Panc1 (cell line): ENCODE results near the gene NMRK2. TPM values are rescaled to one million over a fixed set of nuclear protein-coding genes. Genes with fewer than 3 reads are reported as not detected.

ENCODE experiments used
- ATAC-seq: fragments of 200-7000 bp; cut with Tn5 transposase; 2 replicates; pipeline ENCODE4 v1.9.1; 2020; ENCODE audit warnings: mild to moderate bottlenecking, moderate library complexity
- BruUV-seq: library from RNA; stranded (reverse); fragments of 400-500 nt; replicated peaks from 2 replicates; lab custom pipeline; 2021; lab: Mats Ljungman, UMichigan
- CTCF ChIA-PET: fragments of 300-600 bp; sonication (Branson Sonifier 250); formaldehyde crosslinking; loops from one replicate; lab custom pipeline; 2022; ENCODE audit warnings: antibody characterized with exemption; lab: Charles Lee
- POLR2A ChIA-PET: fragments of 300-600 bp; sonication (Branson Sonifier 250); formaldehyde crosslinking; loops from one replicate; lab custom pipeline; 2022; ENCODE audit warnings: antibody characterized with exemption; lab: Charles Lee
- DNase-seq: peaks from one replicate; pipeline ENCODE4 v3.0.0-alpha.2; 2010; ENCODE audit warnings: low read depth, low spot score
- H3K27ac ChIP-seq: 2 replicates; pipeline ENCODE4 v1.5.1; 2011; ENCODE audit warnings: mild to moderate bottlenecking, low read length, inconsistent platforms
- H3K27me3 ChIP-seq: fragments of 200-500 bp; sonication (Bioruptor generic); 2 replicates; pipeline ENCODE4 v1.6.0; 2014; ENCODE audit warnings: low read length, inconsistent platforms; ENCODE audit not compliant: control insufficient read depth, insufficient read depth
- H3K36me3 ChIP-seq: fragments of 200-500 bp; sonication (Bioruptor generic); 2 replicates; pipeline ENCODE4 v1.5.1; 2014; ENCODE audit warnings: inconsistent platforms, mild to moderate bottlenecking, low read length, moderate library complexity; ENCODE audit not compliant: control insufficient read depth, insufficient read depth
- H3K4me1 ChIP-seq: 2 replicates; pipeline ENCODE4 v1.5.1; 2011; ENCODE audit warnings: inconsistent platforms, mild to moderate bottlenecking, low read length, moderate library complexity; ENCODE audit not compliant: control insufficient read depth, insufficient read depth
- H3K4me3 ChIP-seq, 2 experiments: 2 replicates each; pipeline ENCODE4 v1.5.1; 2011 to 2012; ENCODE audit warnings: low read depth in 2 of 2, low read length in 2 of 2, mild to moderate bottlenecking in 2 of 2, inconsistent platforms in 1 of 2, moderate library complexity in 1 of 2
- H3K9me3 ChIP-seq: fragments of 200-500 bp; sonication (Bioruptor generic); 2 replicates; pipeline ENCODE4 v1.5.1; 2014; ENCODE audit warnings: low read depth, mild to moderate bottlenecking, inconsistent platforms, low read length, moderate library complexity; ENCODE audit not compliant: control insufficient read depth, insufficient read depth
- CTCF ChIP-seq: fragments of 450-650 bp; IDR thresholded peaks from 2 replicates; pipeline ENCODE4 v1.5.1; 2017; ENCODE audit warnings: mild to moderate bottlenecking
- POLR2AphosphoS5 ChIP-seq: IDR thresholded peaks from 2 replicates; pipeline ENCODE4 v1.6.1; 2012; ENCODE audit warnings: mild to moderate bottlenecking, low read depth, low read length, moderate library complexity
- REST ChIP-seq, 2 experiments: IDR thresholded peaks; 2 replicates each; pipeline ENCODE4 v1.6.1; 2011 to 2012; ENCODE audit warnings: low read depth in 2 of 2, control low read depth in 1 of 2, low read length in 1 of 2, mild to moderate bottlenecking in 1 of 2, moderate library complexity in 1 of 2; ENCODE audit not compliant: insufficient read depth in 1 of 2
- SIN3A ChIP-seq: IDR thresholded peaks from 2 replicates; pipeline ENCODE4 v1.6.1; 2012; ENCODE audit warnings: low read depth, mild to moderate bottlenecking, low read length, moderate library complexity, borderline replicate concordance; ENCODE audit not compliant: insufficient read depth
- TCF7L2 ChIP-seq: IDR thresholded peaks from 2 replicates; pipeline ENCODE4 v1.6.1; 2011; ENCODE audit warnings: mild to moderate bottlenecking, low read depth, low read length, inconsistent platforms
- in situ Hi-C: cut with HindIII; loops from 2 replicates; pipeline ENCODE4 v1.10.0; 2016; ENCODE audit warnings: low sequenced_read_pairs, low pct_unique_long_range_greater_than_20kb
- intact Hi-C: fragments of 100-400 bp; cut with micrococcal nuclease; formaldehyde crosslinking; loops from one replicate; pipeline ENCODE4 v1.10.0; 2022; ENCODE audit not compliant: unreplicated experiment
- total RNA-seq: library from RNA; stranded (reverse); gene quantifications from one replicate; pipeline ENCODE4 v1.2.1, GENCODE V29; 2021; ENCODE audit not compliant: unreplicated experiment

NMRK2 gene
- total RNA-seq, 1 experiment from 2014 or later, result 0.21 TPM

DNA sequence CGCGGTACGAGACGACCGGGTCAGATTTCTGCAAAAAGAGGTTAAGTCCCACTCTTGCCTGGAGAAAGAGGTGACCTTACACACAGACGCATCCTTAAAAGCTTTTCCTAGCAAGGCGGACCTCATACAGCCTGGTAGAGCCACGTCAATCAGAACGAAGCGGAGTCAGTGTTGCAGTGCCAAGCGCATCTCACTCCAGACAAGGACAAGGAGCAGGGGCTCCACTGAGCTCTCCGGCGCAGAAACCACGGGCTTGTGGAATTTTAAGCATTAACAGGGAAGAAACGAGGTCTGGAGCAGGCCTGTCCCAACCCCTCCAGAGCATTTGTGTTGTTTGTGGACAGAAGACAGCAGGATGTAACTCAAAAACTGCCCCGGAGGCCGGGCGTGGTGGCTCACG is 45.3 kb downstream of the NMRK2 start:
- intact Hi-C loops (no loop called here), in situ Hi-C loops (no loop called here)
- no TSS peak for BruUV-seq
- no peaks in the 10 kb centered on the region; the same call in none of the 2 replicates for H3K4me1 ChIP-seq
- H3K27ac ChIP-seq, result no peak overlapping the region
- DNase-seq, result no peak
- no peak for ATAC-seq
- CTCF ChIA-PET, result no interaction called here
- H3K27me3 ChIP-seq, result no peaks in the 10 kb centered on the region
- no peaks in the 10 kb centered on the region for H3K9me3 ChIP-seq
- H3K4me3 ChIP-seq, result no peak overlapping the region
- POLR2A ChIA-PET, result no interaction called here
- peaks cover 31% of the 10 kb centered on the region for H3K36me3 ChIP-seq
- no peak for TF ChIP-seq SIN3A
- TF ChIP-seq CTCF, result no peak
- TF ChIP-seq POLR2AphosphoS5, result no peak
- TF ChIP-seq REST (IDR thresholded peaks at IDR 0.05; ENCODE audit: insufficient read depth in 1 of 2, low read depth in 2 of 2, low read length in 1 of 2), result no peak
- TF ChIP-seq TCF7L2, result no peak

DNA sequence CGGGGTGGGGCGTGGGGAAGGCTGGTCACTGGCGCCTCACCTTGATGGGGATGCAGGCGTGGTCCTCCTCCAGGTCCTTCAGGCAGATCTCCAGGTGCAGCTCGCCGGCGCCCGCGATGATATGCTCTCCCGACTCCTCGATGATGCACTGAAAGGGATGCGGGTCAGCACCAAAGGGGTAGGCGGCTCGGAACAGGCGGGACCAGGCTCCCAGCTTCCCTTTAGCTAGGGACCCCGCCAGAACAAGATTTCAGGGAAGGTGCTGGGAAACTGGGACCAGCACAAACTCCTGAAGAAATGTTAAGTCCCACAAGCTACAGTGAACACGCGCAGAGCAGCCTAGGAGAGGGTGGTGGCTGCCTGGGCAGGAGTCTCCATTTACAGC is 46.4 kb downstream of the NMRK2 start:
- Histone ChIP-seq H3K27me3 (no peaks in the 10 kb centered on the region), H3K27ac (no peak overlapping the region), H3K9me3 (no peaks in the 10 kb centered on the region), H3K36me3 (peaks cover 39% of the 10 kb centered on the region), H3K4me3 (no peak overlapping the region), H3K4me1 (no peaks in the 10 kb centered on the region; the same call in none of the 2 replicates)
- ATAC-seq (no peak; the same call in 1 of the 2 replicates), DNase-seq (no peak)
- TF ChIP-seq TCF7L2 (no peak), SIN3A (no peak), CTCF (no peak), POLR2AphosphoS5 (no peak; the same call in 1 of the 2 replicates), REST (IDR thresholded peaks at IDR 0.05; ENCODE audit: insufficient read depth in 1 of 2, low read depth in 2 of 2, low read length in 1 of 2) (no peak)
- ChIA-PET POLR2A (no interaction called here), CTCF (no interaction called here)
- intact Hi-C loops, result no loop called here
- in situ Hi-C loops, result no loop called here
- BruUV-seq, result no TSS peak
